Right ventricle myocardium superior (tissue), 1 donor: ENCODE data around the gene MRPL45. TPM values are rescaled to one million over a fixed set of nuclear protein-coding genes. Genes with fewer than 3 reads are reported as not detected.
"Not testable (repeated sequence)": the region's sequence is repeated elsewhere in the genome, so short reads cannot be mapped to it uniquely, and the experiment has no call there.

Experiments
- ATAC-seq: fragments of 200-7000 bp; cut with Tn5 transposase; one replicate; pipeline ENCODE4 v1.9.1; 2020; ENCODE audit warnings: mild to moderate bottlenecking; ENCODE audit not compliant: poor library complexity
- DNase-seq: peaks from one replicate; pipeline ENCODE4 v3.0.0-alpha.2; 2020
- intact Hi-C: fragments of 100-400 bp; cut with DNase I; formaldehyde crosslinking; loops from one replicate; pipeline ENCODE4 v1.11.2; 2022
- long read RNA-seq: library from polyadenylated mRNA; unstranded; transcript quantifications from one replicate; pipeline ENCODE4 v2.0.0, GENCODE V29; 2021
- total RNA-seq: library from RNA; stranded (reverse); fragmentation: NEBNext Ultra II Directional; extraction: Animal tissue kit (Norgen Biotek cat#: 25700); gene quantifications from one replicate; pipeline ENCODE4 v1.2.1, GENCODE V29; 2021
- donor health status: DM: no; HTN: yes; CAD: no; lungs with severe emphysema.

The MRPL45 gene
- total RNA-seq: 38.0 TPM
- long read RNA-seq, transcript MRPL45-203 (8 exons, 1,705 nt): major isoform, 92 of 102 reads
- long read RNA-seq, partial matches to known transcripts: 2 of 102 reads
- long read RNA-seq, other reads (novel, unspliced or antisense): 5 of 102 reads

DNA sequence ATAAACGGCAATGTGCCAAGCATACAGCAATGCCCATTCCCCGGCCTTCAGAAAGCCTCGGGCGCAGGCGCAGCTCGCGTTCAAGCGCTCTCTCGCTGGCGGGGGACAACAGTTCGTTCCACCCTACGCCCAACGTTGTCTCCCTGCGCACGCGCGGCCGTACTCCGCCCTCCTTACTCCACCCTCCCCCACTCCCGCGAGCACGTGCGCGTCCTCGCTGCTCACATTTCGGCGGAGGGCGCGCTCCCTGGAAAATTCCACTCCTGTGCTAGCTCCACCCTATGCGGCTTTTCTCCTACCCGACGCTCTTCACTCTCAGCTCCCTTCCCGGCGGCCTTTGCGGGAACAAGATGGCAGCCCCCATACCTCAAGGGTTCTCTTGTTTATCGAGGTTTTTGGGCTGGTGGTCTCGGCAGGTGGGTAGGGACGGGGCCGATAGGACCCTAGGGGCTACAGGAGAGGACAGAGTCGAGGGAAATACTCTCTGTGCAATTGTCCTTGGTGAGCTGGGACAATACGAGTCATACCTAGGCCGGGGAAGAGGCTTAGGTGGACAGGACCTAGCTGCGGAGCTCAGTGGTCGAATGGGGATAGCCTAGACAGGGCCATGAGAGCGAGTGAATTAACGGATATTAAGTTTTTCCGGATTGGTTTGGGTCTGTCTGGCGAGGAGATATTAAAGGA, at the start of gene MRPL45:
Gene MRPL45 (plus strand): TSS at position 335 of the 684 bp plus-strand sequence. CDS start 16 bp downstream, at position 351.
- ATAC-seq: peak; percentile 99
- intact Hi-C loops: not testable (repeated sequence)
- DNase-seq: peak; percentile 99

DNA sequence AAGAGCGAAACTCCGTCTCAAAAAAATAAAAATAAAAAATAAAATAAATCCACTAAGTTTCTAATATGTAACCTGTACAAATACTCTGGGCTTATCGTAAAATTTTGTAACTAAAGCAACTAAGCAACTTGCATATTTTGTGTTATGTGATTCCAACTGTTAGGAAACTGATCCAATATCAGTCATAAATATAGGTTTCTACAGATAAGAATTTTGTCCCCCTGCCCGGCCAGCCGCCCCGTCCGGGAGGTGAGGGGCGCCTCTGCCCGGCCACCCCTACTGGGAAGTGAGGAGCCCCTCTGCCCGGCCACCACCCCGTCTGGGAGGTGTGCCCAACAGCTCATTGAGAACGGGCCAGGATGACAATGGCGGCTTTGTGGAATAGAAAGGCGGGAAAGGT, 43.8 kb upstream of the MRPL45 start:
- DNase-seq, intact Hi-C loops, ATAC-seq: not testable (repeated sequence)

DNA sequence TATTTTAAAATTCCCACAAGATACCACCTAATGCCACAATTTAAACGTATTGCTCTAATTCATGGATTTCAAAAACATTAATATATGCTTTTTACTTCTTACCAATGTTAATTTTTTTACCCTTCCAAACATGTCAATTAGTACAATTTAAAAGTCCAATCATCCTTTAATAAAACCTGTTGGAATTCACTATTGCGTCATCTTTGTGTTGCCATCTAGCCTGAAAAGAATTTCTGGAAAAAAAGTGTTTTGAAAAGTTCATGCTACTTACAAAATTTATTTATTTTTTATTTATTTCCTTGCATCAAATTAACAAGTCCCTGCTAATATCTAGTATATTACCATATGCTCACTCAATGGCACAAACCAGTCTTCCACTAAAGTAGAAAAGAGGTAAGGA, 42.6 kb upstream of the MRPL45 start:
- DNase-seq, ATAC-seq, intact Hi-C loops: not testable (repeated sequence)

DNA sequence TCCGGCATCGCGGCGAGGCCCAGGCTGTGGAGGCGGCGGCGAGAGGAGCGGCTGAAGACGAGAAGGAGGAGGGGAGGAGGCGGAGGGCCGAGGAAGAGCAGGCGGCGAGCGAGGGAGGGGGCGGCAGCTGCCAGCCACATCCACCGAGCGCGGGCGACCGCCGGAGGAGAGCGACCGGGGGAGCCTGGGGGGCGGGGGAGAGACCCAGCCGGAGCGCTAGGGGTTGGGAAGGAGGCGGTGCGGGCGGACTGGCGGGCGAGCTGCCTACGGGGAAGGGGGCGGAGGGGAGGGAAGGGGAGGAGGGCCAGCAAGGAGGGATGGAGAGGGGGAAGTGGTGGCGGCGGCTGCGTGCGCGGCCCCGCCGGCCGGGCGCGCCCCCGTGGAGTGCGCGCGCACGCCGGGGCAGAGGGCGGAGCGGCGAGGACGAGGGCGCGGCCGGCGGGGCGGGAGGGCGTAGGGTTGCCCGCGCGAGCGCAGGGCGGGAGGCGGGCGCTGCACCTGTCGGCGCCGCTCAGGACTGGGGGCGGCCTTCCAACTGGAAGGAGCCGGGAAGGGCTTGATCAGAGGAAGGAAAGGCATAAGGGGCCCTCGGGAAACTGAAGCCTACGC, 39.9 kb upstream of the MRPL45 start:
- peak; percentile 91 for DNase-seq
- ATAC-seq: peak; percentile 95
- intact Hi-C loops: not testable (repeated sequence)

DNA sequence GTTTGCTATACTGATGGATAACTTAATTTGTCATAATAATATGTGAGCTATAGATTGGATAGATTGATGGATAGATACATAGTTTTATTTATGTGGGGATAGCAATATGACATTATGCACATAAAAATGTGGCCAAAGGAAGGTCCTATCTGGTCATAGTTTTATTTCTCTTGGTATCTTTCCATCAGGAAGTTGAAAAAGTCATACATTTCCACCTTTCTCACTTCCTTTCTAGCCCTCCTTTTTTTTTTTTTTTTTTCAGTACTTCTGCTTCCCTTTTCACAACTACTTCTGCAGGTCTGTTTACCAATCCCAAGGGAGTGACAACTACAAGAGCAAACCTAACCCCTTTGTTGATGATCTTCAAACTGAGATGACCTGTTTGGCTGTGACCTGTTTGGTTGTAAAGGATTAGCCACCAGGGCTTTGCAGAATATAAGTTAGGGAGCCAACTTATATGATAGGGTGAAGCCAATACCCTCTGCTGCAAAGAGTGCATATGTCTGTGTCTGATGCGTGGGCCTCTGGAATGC, 30.9 kb upstream of the MRPL45 start:
- DNase-seq, intact Hi-C loops, ATAC-seq: not testable (repeated sequence)

DNA sequence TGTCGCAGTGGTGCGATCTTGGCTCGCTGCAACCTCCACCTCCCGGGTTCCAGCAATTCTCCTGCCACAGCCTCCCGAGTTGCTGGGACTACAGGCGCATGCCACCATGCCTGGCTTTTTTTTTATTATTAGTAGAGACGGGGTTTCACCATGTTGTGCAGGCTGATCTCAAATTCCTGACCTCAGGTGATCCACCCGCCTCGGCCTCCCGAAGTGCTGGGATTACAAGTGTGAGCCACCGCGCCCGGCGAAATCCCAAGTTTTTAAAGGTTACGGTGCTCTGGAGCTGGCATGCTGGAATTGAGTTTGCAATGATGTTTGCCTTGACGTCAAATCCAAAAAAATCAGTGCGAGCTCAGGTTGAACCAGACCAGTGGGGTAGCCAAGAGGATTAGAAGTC, 30.4 kb upstream of the MRPL45 start:
- intact Hi-C loops, DNase-seq, ATAC-seq: not testable (repeated sequence)

DNA sequence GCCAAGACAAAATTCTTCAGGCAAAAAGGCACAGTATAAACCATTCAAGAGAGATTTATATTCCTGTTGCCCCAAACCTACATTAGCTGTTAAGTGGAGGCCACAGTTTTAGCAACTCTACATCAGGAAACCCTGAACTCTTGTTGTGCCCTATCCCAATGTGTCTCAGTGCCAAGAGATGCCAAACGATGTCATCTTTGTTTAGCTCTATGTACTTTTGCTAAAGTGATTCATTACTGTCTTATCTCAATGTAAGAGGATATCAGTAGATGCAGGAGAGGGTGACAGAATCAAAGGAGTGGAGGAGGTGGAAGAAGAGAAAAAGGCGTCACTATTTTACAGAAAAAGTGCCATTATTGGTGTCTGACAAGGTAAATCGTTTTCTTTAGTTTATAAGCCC, 28.8 kb upstream of the MRPL45 start:
- ATAC-seq, DNase-seq, intact Hi-C loops: not testable (repeated sequence)

DNA sequence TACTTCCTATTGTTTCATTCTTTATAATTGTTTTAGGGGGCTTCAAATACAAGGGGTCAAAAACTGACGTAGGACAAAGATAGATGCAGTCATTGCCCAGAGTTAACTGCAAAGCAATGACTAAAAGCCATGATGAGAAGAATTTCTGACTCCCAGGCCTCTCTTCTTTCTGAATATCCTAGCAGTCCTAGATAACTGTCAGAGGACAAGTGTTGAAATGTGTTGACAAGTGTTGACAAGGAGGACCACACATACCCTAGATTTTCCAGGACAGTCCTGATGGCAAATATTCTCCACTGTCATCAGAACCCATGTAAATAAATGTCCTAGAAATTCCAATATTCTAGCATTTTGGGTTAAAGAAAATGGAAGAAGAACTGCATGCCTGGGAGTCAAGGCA, 27.9 kb upstream of the MRPL45 start:
- intact Hi-C loops, ATAC-seq, DNase-seq: not testable (repeated sequence)

DNA sequence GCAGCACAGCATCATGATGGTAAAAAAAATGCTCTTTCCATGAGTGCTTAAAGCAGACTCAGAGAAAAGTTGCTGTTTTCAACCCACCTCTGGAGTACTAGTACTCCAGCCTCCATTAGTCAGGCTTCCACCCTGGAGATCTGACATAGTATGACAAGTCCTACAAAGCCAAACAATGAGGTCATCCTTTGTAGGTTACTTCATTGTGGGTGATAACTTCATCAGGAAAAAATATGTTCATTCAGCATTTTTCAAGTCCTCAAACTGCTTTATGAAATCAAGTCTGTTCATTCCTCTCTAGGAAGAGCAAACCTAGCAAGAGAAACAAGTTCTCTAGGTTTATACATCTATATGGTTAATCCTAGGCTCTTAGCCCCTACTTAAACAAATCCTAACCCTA, 27.4 kb upstream of the MRPL45 start:
- intact Hi-C loops, ATAC-seq, DNase-seq: not testable (repeated sequence)

DNA sequence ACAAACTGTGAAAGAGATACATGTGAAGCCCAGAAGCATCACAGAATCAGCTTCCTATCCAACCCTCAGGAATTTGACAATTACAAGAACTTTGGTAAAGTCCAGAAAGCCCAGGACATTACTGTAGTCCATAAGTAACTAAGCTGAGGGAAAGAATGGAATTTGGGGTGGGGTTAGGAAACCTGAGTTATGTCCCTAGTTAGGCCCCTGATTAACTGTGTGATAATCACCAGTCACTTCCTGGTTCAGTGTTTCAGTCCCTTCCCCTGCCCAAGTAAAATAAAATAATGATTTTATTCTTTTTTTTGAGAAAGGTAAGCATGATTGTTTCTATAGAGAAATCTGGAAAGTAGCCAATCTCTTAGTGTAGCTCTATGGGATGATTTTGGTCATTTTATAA, 11.0 kb upstream of the MRPL45 start:
- ATAC-seq, intact Hi-C loops, DNase-seq: not testable (repeated sequence)

DNA sequence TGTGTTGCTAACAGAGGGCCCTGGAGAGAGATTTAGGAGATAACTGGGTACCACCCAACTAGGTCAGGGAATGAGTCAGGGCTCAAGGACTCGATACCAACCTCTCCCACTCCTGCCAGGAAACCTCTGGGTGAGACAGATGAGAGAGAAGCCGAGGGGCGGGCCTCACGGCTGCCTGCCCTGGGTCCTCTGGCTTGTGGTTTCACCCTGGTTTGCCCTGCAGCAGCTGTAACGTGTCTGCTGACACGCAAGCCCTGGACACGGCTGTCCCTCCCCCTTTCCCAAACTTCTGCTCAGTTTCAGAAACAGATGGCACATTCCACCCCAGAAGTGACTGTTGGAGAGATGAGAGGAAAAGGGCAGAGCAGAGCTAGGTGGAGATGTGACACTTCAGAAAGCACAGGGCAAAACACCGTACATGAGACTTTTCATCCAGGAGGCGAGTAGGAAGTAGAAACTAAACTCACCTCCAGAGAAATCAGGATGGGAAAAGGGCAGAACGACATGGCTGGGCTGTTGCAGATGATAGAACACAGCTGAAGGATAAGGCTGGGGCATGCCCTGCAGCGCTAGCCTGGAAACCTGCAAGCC, 10.4 kb upstream of the MRPL45 start:
- intact Hi-C loops: not testable (repeated sequence)
- ATAC-seq: peak; percentile 93

DNA sequence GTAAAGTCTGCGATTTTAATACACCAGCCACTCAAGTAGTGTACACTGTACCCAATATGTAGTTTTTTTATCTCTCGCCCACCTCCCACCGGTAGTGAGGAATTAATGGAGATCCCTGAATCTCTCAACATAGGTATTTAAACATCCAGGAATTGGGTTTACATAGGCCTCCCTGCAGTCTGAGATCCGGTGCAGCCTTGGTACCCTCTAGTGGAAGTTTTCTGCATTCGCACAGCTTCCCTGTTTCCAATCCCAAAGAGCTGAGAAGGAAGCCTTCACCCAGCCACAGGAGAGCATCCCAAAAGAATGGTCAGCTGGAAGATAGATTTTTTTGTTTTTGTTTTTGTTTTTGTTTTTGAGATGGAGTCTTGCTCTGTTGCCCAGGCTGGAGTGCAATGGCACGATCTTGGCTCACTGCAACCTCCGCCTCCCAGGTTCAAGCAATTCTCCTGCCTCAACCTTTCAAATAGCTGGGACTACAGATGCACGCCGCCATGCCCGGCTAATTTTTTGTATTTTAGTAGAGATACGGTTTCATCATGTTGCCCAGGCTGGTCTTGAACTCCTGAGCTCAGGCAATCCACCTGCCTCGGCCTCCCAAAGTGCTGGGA, 8.6 kb upstream of the MRPL45 start:
- peak; percentile 65 for ATAC-seq
- DNase-seq, intact Hi-C loops: not testable (repeated sequence)

More for the DNA sequence above, 10.4 kb upstream of the MRPL45 start:
- DNase-seq: not testable (repeated sequence)

DNA sequence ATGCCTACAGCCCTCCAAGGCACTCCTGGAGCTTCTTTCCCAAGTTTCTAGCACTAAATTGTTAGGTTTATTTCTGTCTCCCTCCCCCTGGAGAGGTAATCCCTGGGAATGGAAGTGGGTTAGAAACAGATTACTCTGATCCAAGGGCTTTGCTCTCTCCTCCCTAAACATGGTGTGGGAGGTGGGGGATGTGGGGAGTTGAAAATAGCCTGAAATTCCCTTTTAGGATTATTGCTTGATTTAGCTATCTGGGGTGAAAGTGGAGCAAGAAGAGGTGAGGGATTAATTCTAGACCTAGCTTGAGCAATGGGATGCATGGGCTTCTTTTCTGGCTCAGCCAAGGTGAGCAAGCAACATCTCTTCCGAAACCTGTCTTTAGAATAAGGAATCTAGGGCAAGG, 7.2 kb upstream of the MRPL45 start:
- intact Hi-C loops, DNase-seq, ATAC-seq: not testable (repeated sequence)

DNA sequence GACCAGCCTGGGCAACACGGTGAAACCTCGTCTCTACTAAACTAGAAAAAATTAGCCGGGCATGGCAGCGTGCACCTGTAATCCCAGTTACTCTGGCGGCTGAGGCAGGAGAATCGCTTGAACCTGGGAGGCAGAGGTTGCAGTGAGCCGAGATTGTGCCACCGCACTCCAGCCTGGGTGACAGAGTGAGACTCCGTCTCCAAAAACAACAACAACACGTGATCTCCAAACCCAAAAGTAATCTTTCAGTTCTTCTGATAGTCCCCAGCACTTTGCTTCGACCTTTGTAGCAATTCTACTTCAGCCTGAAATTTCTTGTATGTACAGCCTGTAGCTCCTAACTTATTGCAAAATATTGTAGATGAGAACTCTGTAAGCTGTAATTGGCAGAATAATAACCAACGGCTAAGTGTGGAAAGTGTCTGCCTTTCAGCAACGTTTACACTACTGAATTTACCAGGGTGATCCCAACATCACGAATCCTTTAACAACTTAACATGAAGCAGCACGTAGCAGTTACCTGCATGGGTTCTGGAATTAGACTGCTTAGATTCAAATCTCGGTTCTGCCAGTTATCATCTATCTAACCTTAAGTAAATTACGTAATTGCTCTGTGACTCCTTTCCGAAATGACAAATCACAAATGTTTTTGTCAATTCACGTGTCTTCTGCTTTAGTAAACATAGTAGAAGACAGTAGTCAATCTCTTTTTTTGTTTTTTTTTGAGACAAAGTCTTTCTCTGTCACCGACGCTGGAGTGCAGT, 1.2 kb upstream of the MRPL45 start:
- intact Hi-C loops, DNase-seq, ATAC-seq: not testable (repeated sequence)

DNA sequence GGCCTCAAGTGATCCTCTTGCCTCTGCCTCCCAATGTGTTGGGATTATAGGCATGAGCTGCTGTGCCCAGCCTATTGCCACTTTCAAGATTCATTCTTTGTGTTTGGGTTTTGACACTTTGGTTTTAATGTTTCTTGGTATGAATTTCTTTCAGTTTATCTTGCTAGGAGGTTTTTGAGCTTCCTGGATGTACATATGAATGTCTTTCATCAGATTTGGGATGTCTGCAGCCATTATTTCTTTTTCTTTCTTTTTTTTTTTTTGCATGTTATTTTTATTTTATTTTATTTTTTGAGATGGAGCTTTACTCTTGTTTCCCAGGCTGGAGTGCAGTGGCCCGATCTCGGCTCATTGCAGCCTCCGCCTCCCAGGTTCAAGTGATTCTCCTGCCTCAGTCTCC, 18.5 kb downstream of the MRPL45 start:
- no peak for ATAC-seq
- intact Hi-C loops: no loop called here

DNA sequence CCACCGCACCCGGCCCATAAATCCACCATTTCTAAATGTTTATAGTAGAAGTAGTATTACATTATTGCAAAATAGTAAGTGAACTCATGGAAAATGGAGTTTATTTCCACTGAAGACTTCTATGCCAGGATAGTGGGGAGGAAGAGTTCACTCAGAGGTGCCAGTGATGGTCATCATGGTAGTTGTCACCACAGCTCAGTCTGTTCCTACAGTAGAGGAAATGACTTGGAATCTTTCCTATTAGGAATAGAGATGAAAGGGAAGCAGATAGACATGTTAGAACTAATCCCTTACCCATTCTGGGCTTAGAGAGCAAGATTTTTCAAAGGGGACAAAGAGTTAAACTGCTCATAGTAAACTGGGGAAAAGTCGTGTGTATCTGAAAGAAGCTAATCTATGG, 20.1 kb downstream of the MRPL45 start:
- intact Hi-C loops: no loop called here
- DNase-seq: no peak
- ATAC-seq: no peak

More for the DNA sequence above, 18.5 kb downstream of the MRPL45 start:
- no peak for DNase-seq

DNA sequence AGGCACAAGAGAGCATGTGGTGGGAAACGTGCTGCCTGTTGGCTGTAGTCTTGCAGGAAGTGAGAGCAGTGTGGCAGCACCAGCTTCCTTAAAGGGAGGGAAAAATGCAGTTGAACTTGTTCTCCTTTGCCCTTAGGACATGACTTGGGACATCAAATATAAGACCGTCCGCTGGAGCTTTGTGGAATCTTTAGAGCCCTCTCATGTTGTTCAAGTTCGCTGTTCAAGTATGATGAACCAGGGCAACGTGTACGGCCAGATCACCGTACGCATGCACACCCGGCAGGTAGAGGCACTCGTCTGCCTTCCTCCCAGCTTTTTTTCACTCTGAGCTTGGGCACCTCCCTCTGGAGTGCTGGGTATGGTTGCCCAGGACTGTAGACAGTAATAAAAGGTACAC, 23.5 kb downstream of the MRPL45 start:
- ATAC-seq (no peak), DNase-seq (no peak)
- intact Hi-C loops: no loop called here

DNA sequence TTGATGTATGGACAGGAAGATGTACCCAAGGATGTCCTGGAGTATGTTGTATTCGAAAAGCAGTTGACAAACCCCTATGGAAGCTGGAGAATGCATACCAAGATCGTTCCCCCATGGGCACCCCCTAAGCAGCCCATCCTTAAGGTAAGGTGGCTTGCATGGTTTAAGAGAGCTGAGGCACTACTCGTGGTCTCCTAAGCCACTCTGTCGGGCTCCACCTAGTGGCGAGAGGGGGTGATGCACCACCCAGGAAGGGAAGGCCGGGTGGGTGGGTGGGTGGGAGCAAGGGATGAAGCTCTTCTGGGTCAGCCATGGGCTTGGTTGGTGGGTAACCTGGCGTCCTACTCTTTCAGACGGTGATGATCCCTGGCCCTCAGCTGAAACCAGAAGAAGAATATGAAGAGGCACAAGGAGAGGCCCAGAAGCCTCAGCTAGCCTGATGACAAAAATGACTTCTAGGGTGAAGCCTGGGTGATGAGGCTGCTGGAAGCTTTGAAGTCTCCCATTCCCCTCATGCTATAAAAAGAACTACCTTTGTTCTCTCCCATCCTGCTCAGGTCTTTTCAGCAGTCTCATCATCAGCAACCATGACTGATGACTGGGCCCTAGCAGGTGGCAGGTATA, 25.3 kb downstream of the MRPL45 start:
- intact Hi-C loops: no loop called here
- ATAC-seq (peak; percentile 72), DNase-seq (peak; percentile 74)
